Neural cell (in vitro differentiated cells): Measurements from ENCODE around the gene C6orf136. TPM values are rescaled to one million over a fixed set of nuclear protein-coding genes. Genes with fewer than 3 reads are reported as not detected.

ENCODE experiments used
- H2AFZ ChIP-seq: fragments of 200-600, 300-800 bp; sonication (generic), shearing (Covaris generic); 2 replicates; pipeline ENCODE4 v1.6.0; 2014; ENCODE audit warnings: low read depth, mild to moderate bottlenecking, antibody characterized with exemption, low read length, moderate library complexity
- H3F3A ChIP-seq: fragments of 200-600 bp; shearing (Covaris generic); 2 replicates; pipeline ENCODE4 v1.6.1; 2016; ENCODE audit warnings: mild to moderate bottlenecking, moderate library complexity, mixed read lengths, antibody characterized with exemption, low read length; ENCODE audit not compliant: insufficient read depth, poor library complexity, severe bottlenecking
- H3K27ac ChIP-seq: fragments of 200-600, 300-800 bp; sonication (generic), shearing (Covaris generic); 2 replicates; pipeline ENCODE4 v1.5.1; 2014; ENCODE audit warnings: mild to moderate bottlenecking, low read length, moderate library complexity
- H3K27me3 ChIP-seq: fragments of 300-800, 200-600 bp; sonication (generic), shearing (Covaris generic); 2 replicates; pipeline ENCODE4 v1.6.0; 2014; ENCODE audit warnings: mild to moderate bottlenecking, low read depth, low read length, moderate library complexity; ENCODE audit not compliant: insufficient read depth
- H3K36me3 ChIP-seq: fragments of 300-800, 200-600 bp; sonication (generic), shearing (Covaris generic); 2 replicates; pipeline ENCODE4 v1.5.1; 2014; ENCODE audit warnings: mild to moderate bottlenecking, antibody characterized with exemption, low read length, moderate library complexity; ENCODE audit not compliant: insufficient read depth
- H3K4me2 ChIP-seq: fragments of 300-800, 200-600 bp; sonication (generic), shearing (Covaris generic); 2 replicates; pipeline ENCODE4 v1.6.0; 2014; ENCODE audit warnings: mild to moderate bottlenecking, low read length
- H3K4me3 ChIP-seq: fragments of 300-800, 200-600 bp; sonication (generic), shearing (Covaris generic); 2 replicates; pipeline ENCODE4 v1.5.1; 2014; ENCODE audit warnings: mild to moderate bottlenecking, low read length, moderate library complexity
- H3K79me2 ChIP-seq: fragments of 200-600 bp; shearing (Covaris generic); replicated peaks from 2 replicates; pipeline ENCODE4 v1.6.0; 2014; ENCODE audit warnings: mild to moderate bottlenecking, low read length, moderate library complexity; ENCODE audit not compliant: insufficient read depth
- H3K9ac ChIP-seq: fragments of 300-800, 200-600 bp; sonication (generic), shearing (Covaris generic); 2 replicates; pipeline ENCODE4 v1.6.1; 2016; ENCODE audit warnings: mild to moderate bottlenecking, low read length, mixed read lengths
- H3K9me2 ChIP-seq: fragments of 200-600 bp; shearing (Covaris generic); 2 replicates; pipeline ENCODE4 v1.6.1; 2016; ENCODE audit warnings: mild to moderate bottlenecking, low read length, mixed read lengths; ENCODE audit not compliant: insufficient read depth
- H3K9me3 ChIP-seq: fragments of 200-600, 300-800 bp; sonication (generic), shearing (Covaris generic); 2 replicates; pipeline ENCODE4 v1.6.1; 2016; ENCODE audit warnings: mild to moderate bottlenecking, mixed run types, low read length, moderate library complexity, mixed read lengths
- H4K20me1 ChIP-seq: fragments of 200-600 bp; shearing (Covaris generic); 2 replicates; pipeline ENCODE4 v1.6.1; 2016; ENCODE audit warnings: mild to moderate bottlenecking, mixed run types; ENCODE audit not compliant: insufficient read depth
- EP300 ChIP-seq: fragments of 450-650 bp; conservative IDR thresholded peaks from 2 replicates; pipeline ENCODE4 v1.6.1; 2014; ENCODE audit warnings: antibody characterized with exemption, mild to moderate bottlenecking, moderate library complexity; ENCODE audit not compliant: poor library complexity, severe bottlenecking
- EZH2 ChIP-seq: fragments of 200-600, 300-800 bp; shearing (Covaris generic), sonication (generic); IDR thresholded peaks from 2 replicates; pipeline ENCODE4 v1.6.1; 2014; ENCODE audit warnings: antibody characterized with exemption, low read length, borderline replicate concordance, mild to moderate bottlenecking; ENCODE audit not compliant: insufficient read depth, poor library complexity, severe bottlenecking
- MXI1 ChIP-seq: fragments of 450-650 bp; conservative IDR thresholded peaks from 2 replicates; pipeline ENCODE4 v1.6.1; 2014; ENCODE audit warnings: antibody characterized with exemption, mild to moderate bottlenecking; ENCODE audit not compliant: poor library complexity, severe bottlenecking
- POLR2AphosphoS5 ChIP-seq: IDR thresholded peaks from 2 replicates; pipeline ENCODE4 v1.6.1; 2012
- RAD21 ChIP-seq: fragments of 450-650 bp; conservative IDR thresholded peaks from 2 replicates; pipeline ENCODE4 v1.6.1; 2014; ENCODE audit warnings: antibody characterized with exemption, mild to moderate bottlenecking, moderate library complexity
- SMC3 ChIP-seq: fragments of 450-650 bp; conservative IDR thresholded peaks from 2 replicates; pipeline ENCODE4 v1.6.1; 2014; ENCODE audit warnings: antibody characterized with exemption, mild to moderate bottlenecking, moderate library complexity; ENCODE audit not compliant: poor library complexity
- TAF1 ChIP-seq: IDR thresholded peaks from 2 replicates; pipeline ENCODE4 v1.6.1; 2012; ENCODE audit warnings: low read depth
- polyA plus RNA-seq: library from polyadenylated mRNA; depleted of rRNA; stranded (reverse); fragments of >200 nt; gene quantifications from 2 replicates; pipeline ENCODE4 v1.2.3, GENCODE V29; 2014
- TF ChIP-seq, protein P1 (sequence below): IDR thresholded peaks from 2 replicates; pipeline ENCODE4 v1.6.1; 2012; ENCODE audit warnings: borderline replicate concordance
- TF ChIP-seq, protein P2 (sequence below): fragments of 450-650 bp; IDR thresholded peaks from 2 replicates; pipeline ENCODE4 v1.5.1; 2014; ENCODE audit warnings: antibody characterized with exemption, mild to moderate bottlenecking, moderate library complexity; ENCODE audit not compliant: poor library complexity, severe bottlenecking

Gene C6orf136
- polyA plus RNA-seq, 1 donor from 2014 or later, result 12.4 TPM

DNA sequence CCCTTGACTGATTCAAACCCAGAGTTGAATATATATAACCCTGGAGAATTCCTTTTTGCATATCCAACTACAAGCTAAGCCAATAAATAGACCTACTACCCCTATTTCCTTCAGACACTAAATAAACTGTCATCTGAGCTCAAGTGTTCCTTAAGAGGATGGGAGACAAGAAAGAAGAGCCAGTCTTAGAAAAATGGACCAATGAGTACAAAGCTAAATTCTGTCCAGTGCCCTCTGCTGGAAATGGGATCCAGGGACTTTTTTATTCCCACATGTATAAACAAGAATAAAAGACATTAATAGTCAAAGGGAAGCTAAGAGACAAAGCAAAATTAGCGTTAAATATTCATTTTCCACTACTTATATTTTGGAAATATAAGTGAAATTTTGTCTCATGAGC lies 34.7 kb upstream of the C6orf136 start:
- peaks cover 8% of the 10 kb centered on the region for H3F3A ChIP-seq
- TF ChIP-seq EP300 (no peak), MXI1 (no peak), SMC3 (no peak), TAF1 (no peak)
- TF ChIP-seq, protein P1, sequence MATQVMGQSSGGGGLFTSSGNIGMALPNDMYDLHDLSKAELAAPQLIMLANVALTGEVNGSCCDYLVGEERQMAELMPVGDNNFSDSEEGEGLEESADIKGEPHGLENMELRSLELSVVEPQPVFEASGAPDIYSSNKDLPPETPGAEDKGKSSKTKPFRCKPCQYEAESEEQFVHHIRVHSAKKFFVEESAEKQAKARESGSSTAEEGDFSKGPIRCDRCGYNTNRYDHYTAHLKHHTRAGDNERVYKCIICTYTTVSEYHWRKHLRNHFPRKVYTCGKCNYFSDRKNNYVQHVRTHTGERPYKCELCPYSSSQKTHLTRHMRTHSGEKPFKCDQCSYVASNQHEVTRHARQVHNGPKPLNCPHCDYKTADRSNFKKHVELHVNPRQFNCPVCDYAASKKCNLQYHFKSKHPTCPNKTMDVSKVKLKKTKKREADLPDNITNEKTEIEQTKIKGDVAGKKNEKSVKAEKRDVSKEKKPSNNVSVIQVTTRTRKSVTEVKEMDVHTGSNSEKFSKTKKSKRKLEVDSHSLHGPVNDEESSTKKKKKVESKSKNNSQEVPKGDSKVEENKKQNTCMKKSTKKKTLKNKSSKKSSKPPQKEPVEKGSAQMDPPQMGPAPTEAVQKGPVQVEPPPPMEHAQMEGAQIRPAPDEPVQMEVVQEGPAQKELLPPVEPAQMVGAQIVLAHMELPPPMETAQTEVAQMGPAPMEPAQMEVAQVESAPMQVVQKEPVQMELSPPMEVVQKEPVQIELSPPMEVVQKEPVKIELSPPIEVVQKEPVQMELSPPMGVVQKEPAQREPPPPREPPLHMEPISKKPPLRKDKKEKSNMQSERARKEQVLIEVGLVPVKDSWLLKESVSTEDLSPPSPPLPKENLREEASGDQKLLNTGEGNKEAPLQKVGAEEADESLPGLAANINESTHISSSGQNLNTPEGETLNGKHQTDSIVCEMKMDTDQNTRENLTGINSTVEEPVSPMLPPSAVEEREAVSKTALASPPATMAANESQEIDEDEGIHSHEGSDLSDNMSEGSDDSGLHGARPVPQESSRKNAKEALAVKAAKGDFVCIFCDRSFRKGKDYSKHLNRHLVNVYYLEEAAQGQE, result no peak
- TF ChIP-seq, protein P2, sequence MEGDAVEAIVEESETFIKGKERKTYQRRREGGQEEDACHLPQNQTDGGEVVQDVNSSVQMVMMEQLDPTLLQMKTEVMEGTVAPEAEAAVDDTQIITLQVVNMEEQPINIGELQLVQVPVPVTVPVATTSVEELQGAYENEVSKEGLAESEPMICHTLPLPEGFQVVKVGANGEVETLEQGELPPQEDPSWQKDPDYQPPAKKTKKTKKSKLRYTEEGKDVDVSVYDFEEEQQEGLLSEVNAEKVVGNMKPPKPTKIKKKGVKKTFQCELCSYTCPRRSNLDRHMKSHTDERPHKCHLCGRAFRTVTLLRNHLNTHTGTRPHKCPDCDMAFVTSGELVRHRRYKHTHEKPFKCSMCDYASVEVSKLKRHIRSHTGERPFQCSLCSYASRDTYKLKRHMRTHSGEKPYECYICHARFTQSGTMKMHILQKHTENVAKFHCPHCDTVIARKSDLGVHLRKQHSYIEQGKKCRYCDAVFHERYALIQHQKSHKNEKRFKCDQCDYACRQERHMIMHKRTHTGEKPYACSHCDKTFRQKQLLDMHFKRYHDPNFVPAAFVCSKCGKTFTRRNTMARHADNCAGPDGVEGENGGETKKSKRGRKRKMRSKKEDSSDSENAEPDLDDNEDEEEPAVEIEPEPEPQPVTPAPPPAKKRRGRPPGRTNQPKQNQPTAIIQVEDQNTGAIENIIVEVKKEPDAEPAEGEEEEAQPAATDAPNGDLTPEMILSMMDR, result peak; percentile 49
- H4K20me1 ChIP-seq, result no peaks in the 10 kb centered on the region
- H3K9me2 ChIP-seq, result no peaks in the 10 kb centered on the region
- H3K4me3 ChIP-seq, result peak overlapping the region; percentile 83
- H3K79me2 ChIP-seq, result peaks cover 50% of the 10 kb centered on the region
- H3K4me2 ChIP-seq, result peak overlapping the region; percentile 37
- peaks cover 9% of the 10 kb centered on the region for H3K36me3 ChIP-seq
- H3K27me3 ChIP-seq, result no peaks in the 10 kb centered on the region
- H3K9ac ChIP-seq, result peak overlapping the region; percentile 17
- no peaks in the 10 kb centered on the region for H3K9me3 ChIP-seq
- peak overlapping the region; percentile 100 for H3K27ac ChIP-seq
- no peak overlapping the region for H2AFZ ChIP-seq

DNA sequence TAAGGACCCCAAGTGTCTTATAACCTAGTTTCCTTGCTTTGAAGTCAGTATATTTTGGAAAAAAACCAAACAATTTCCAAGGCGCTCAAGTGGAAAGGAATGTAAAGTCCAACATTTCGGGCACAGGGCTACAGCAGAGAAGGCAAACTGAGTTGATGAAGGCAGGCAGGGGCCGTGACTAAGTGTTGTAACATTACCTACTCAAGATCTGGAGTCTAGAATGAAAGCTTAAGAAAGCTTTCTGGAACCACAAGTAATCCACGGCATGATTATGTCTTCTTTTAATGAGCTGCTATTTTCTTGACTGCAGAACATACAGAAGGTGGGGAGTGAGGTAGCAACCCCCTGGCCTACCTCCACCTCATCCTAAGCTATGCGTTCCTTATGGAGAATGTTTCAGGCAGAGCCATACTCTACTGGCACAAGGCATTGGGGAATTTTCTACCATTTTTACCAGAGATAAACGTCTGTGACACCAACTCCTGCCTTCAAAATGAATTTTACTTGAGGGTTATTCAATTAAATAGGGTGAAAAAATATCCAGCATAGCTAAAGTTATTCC lies 34.2 kb upstream of the C6orf136 start:
- H3K9me3 ChIP-seq, result no peaks in the 10 kb centered on the region
- no peaks in the 10 kb centered on the region for H3K27me3 ChIP-seq
- peak overlapping the region; percentile 100 for H3K27ac ChIP-seq
- TF ChIP-seq EP300 (no peak), POLR2AphosphoS5 (no peak), EZH2 (no peak), TAF1 (no peak), RAD21 (no peak), SMC3 (no peak), MXI1 (no peak)
- TF ChIP-seq, protein P2, result no peak
- TF ChIP-seq, protein P1, result no peak
- H3K9ac ChIP-seq, result no peak overlapping the region
- no peaks in the 10 kb centered on the region for H4K20me1 ChIP-seq
- H3K36me3 ChIP-seq, result peaks cover 9% of the 10 kb centered on the region
- peaks cover 8% of the 10 kb centered on the region for H3F3A ChIP-seq
- no peaks in the 10 kb centered on the region for H3K9me2 ChIP-seq
- H3K4me3 ChIP-seq, result peak overlapping the region; percentile 83
- H3K4me2 ChIP-seq, result no peak overlapping the region
- no peak overlapping the region for H2AFZ ChIP-seq
- peaks cover 50% of the 10 kb centered on the region for H3K79me2 ChIP-seq
